AG04449 (cell line): ENCODE data around the gene GABRA5.
"Not testable (repeated sequence)": the region's sequence is repeated elsewhere in the genome, so short reads cannot be mapped to it uniquely, and the experiment has no call there.

Source experiments
- CTCF ChIA-PET: fragments of 350-600 bp; formaldehyde crosslinking; extraction: SDS; loops from one replicate; lab custom pipeline; 2021; ENCODE audit warnings: antibody characterized with exemption; lab: Yijun Ruan, JAX
- POLR2A ChIA-PET: fragments of 400-600, 350-600 bp; formaldehyde crosslinking; extraction: SDS; loops from one replicate; lab custom pipeline; 2020; ENCODE audit warnings: antibody characterized with exemption, inconsistent platforms; lab: Yijun Ruan, JAX
- DNase-seq: peaks from one replicate; pipeline ENCODE4 v3.0.0-alpha.2; 2010; ENCODE audit warnings: low read depth, low spot score
- H3K4me3 ChIP-seq: 2 replicates; pipeline ENCODE4 v1.5.1; 2011; ENCODE audit warnings: low read depth, mild to moderate bottlenecking, control low read depth, low read length
- CTCF ChIP-seq: IDR thresholded peaks from one replicate; pipeline ENCODE4 v1.5.1; 2011; ENCODE audit warnings: mild to moderate bottlenecking, moderate library complexity, low read length, control low read depth, inconsistent platforms; ENCODE audit not compliant: insufficient read depth; ENCODE audit errors: missing control alignments

GABRA5 gene

GRCh38 chr15:26893351-26894065 lies 26.6 kb downstream of the GABRA5 start:
- no peak for TF ChIP-seq CTCF
- CTCF ChIA-PET: no interaction called here
- no peak overlapping the region for H3K4me3 ChIP-seq
- DNase-seq: no peak
- POLR2A ChIA-PET: no interaction called here

GRCh38 chr15:26894181-26894580 lies 27.3 kb downstream of the GABRA5 start:
- DNase-seq: no peak
- POLR2A ChIA-PET: no interaction called here
- CTCF ChIA-PET: no interaction called here
- H3K4me3 ChIP-seq: no peak overlapping the region
- no peak for TF ChIP-seq CTCF

GRCh38 chr15:26895346-26895745 lies 28.5 kb downstream of the GABRA5 start:
- POLR2A ChIA-PET, CTCF ChIA-PET, H3K4me3 ChIP-seq, DNase-seq: not testable (repeated sequence)

- ChIA-PET POLR2A (no interaction called here), CTCF (no interaction called here)
- no peak for DNase-seq
- no peak for TF ChIP-seq CTCF
- no peak overlapping the region for H3K4me3 ChIP-seq
Measured at GRCh38 chr15:26899658-26900057, 32.8 kb downstream of the GABRA5 start.

- no peak overlapping the region for H3K4me3 ChIP-seq
- no peak for DNase-seq
- ChIA-PET CTCF (no interaction called here), POLR2A (no interaction called here)
- no peak for TF ChIP-seq CTCF
Measured at GRCh38 chr15:26901041-26901440, 34.2 kb downstream of the GABRA5 start.

- H3K4me3 ChIP-seq: no peak overlapping the region
- TF ChIP-seq CTCF: no peak
- POLR2A ChIA-PET: no interaction called here
- CTCF ChIA-PET: interaction anchor here (1.1 to 1.9 kb wide), 2 partner anchors 19 to 21 kb away, joined by 4 to 5 read pairs; no protein-coding TSS in a partner anchor
- DNase-seq: no peak
Measured at GRCh38 chr15:26910715-26911114, 43.9 kb downstream of the GABRA5 start.

- CTCF ChIA-PET: no interaction called here
Measured at GRCh38 chr15:26921433-26921832, 54.6 kb downstream of the GABRA5 start.

More at GRCh38 chr15:26921433-26921832, 54.6 kb downstream of the GABRA5 start:
- no peak for DNase-seq
- POLR2A ChIA-PET: no interaction called here
- no peak for TF ChIP-seq CTCF
- H3K4me3 ChIP-seq: no peak overlapping the region
